GM21381 (cell line): Measurements from ENCODE around the gene ARSB.
"Not testable (repeated sequence)": the region's sequence is repeated elsewhere in the genome, so short reads cannot be mapped to it uniquely, and the experiment has no call there.

ENCODE experiments used
- ATAC-seq: cut with Tn5 transposase; IDR thresholded peaks from one replicate; pipeline ENCODE4 v1.9.1; 2021; ENCODE audit warnings: mild to moderate bottlenecking, moderate library complexity; ENCODE audit not compliant: unreplicated experiment

Gene ARSB

GRCh38 chr5:78851891-78852290 lies 133.2 kb downstream of the ARSB start:
- ATAC-seq: not testable (repeated sequence)

GRCh38 chr5:78845470-78845869 lies 139.6 kb downstream of the ARSB start:
- no peak for ATAC-seq

GRCh38 chr5:78843436-78843835 lies 141.7 kb downstream of the ARSB start:
- ATAC-seq: no peak

- no peak for ATAC-seq
These were observed 143.3 kb downstream of the ARSB start for GRCh38 chr5:78841767-78842166.

DNA sequence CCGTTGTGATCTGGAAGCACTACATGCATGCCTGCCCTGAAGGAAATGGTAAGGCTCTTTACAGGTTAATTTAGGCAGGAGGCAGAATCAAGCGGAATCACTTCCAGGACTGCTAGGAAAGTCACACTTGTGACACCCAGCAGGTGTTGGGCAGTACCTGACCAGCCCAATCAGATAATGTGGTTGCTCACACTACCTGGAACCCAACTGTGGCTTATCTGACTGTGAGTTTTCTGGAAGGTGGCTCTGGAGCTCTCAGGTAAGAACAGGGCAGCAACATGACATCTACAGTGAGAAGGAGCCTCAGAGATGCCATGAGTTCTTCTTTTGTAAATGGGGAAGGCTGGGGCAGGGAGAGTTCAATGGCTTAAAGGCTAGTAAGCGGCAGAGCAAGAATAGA lies 146.4 kb downstream of the ARSB start:
- no peak for ATAC-seq

DNA sequence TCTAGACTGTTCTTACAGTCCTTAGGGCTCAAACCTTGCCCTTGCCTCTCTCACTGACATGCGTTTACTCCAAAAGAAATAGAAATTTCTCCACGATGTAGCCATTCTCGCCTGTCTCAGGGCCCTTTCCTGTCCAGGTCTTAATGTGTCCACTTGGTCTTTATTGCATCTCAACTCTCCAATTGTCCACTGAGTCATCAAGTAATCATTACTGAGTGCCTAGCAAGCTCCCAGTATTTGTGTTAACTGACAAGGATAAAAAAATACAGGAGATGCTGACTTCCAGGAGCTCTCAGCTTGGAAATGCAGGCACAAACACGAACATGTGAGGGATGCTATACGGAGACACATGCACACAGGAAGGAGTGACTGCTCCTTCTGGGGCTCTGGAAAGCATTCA lies 147.3 kb downstream of the ARSB start:
- ATAC-seq: no peak

- no peak for ATAC-seq
These were observed 149.9 kb downstream of the ARSB start for GRCh38 chr5:78835176-78835575.

DNA sequence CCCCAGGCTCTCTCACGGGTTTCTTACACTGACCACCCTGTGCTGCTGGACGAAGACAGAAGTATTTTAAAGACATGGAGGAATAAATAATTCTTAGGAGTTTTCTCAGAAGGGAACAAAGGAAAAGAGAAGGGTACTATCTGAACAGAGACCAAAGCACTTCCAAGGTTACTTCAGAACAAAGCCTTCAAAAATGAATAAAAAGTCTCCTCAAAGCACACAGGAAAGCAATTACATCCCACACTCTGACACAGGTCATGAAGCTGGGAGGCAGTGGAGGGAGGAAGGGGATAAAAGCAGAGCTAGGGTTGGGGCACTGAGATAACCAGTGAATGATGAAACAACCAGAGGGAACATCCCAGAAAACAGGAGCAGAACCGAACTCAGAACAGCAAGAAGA lies 151.8 kb downstream of the ARSB start:
- ATAC-seq: no peak

DNA sequence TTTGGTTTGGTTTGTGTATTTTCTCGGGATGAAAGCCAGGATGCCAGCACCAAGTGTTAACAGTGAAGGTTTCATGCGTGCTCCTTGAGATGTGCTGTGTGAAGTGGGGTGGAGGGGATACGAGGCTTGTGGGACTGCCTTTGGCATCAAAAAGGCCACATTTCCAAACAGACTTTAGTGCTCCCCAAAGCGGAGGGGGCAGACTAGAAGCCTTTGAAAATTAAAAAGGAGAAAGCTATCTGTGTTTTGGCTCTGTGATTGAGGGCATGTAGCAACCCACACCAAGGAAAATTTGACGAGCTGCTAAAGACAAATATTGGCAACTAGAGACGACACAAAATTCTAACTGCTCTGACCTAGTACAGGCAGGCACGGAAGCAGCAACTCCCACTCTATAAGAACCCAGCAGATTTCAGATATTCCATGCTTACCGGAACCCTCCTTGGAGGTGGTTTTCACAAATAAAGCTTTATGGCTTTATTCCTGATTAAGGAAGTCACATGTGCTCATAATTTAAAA lies 154.5 kb downstream of the ARSB start:
- no peak for ATAC-seq

- no peak for ATAC-seq
These were observed 155.1 kb downstream of the ARSB start for GRCh38 chr5:78829811-78830527.

- ATAC-seq: no peak
These were observed 157.4 kb downstream of the ARSB start for GRCh38 chr5:78827725-78828124.

DNA sequence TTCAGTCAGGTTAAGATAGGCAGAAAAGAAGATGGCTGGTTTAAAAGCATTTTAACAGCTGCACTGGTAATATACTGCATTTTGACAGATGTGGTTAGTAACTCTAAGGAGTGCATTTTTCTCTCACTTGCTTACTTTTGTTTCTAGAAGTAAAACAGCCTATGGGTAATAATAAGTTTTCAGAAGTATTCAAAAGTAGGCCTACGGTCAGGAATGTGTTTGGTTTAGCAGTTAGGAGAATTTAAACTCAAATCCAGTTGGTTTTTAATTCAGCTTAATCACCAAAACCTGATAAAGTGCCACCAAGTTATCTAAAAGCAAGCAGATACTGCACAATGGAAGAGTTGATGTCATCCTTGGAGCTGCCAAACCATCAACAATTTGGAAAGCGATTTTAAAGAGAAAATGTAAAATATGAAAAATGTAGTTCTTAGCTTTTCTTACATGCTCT lies 160.3 kb downstream of the ARSB start:
- no peak for ATAC-seq

DNA sequence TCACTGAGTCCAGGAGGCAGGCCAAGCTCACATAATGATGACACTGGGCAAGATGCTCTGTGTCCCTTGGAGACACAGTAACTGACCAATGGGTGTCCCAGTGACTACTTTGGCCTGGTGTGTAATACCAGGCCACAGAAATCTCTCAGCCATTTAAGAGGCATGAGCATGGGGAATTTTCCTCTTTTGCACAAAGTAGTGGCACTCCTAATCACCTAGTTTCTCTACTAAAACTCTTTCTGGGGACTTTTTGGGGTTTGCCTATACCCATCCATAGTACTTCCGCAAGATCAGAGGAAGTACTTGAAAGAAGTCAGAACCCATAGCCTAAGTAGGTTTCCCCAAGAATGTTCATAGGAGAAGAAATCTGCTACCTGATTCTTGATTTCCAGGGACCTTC lies 161.9 kb downstream of the ARSB start:
- ATAC-seq: no peak

DNA sequence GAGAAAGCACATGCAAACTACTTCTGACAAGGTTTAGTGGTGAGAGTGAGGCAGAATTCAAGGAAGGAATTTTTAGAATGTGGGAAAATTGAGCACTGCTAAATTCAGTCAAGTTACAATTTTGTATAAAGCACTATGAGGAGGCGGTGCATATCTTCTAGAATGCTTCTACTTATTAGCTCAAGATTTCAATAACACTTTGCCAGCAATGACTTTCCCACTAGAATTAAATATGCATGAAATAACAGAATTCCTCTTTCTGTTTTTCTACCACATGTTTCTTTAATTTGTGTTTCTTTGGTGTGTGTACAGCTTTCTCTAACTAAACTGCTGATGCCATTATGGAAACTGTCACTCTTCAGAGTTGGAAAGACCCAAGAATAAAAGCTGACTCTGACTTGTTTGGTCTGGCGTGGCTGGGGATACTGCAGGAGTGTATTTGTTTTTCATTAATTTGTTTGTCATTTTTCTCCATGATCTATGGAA lies 163.5 kb downstream of the ARSB start:
- no peak for ATAC-seq

DNA sequence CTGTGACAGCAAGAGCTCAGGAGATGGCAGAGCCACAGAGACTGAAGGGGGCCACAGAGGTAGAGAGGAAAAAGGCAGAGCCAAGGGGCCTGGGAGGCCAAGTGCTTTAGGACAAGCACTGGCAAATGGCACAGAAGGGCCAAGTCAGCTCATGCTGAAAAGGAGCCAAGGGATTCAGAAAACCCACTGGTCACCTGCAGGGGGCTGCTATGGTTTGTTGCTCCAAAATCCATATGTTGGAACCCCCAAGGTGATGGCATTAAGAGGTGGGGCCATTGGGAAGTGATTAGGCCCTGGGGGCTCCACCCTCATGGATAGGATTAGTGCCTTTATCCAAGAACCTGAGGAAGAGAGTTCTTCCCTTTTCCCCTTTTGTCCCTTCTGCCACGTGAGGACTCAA lies 165.4 kb downstream of the ARSB start:
- ATAC-seq: no peak

GRCh38 chr5:78819166-78819565 lies 165.9 kb downstream of the ARSB start:
- no peak for ATAC-seq

DNA sequence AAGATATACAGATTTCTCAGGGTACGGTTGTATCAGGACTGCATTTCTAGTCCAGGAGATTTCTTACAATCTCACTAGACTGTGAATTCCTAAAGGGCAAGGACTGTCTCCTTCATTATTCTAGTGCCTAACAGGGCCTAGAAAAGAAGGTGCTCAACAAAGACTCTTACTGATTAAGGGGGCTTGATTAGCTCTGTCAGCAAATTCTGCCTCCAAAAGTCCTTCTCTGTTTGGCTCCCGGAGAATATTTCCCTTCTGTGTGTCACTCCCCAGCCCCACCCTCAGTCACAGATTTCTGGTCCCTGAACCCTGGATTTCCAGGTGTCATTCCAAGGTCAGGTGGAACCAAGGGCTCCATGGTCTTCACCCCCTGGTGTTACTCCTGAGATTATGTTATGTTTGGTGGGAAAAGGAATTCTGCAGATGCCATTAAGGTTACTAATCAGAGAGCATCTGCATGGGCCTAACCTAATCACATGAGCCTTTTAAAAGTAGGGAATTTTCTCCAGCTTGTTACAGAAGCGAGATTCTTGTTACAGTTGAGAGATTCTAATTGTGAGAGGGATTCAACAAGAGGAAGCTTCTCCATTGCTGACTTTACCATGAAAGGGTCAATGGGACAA lies 168.9 kb downstream of the ARSB start:
- ATAC-seq: no peak

DNA sequence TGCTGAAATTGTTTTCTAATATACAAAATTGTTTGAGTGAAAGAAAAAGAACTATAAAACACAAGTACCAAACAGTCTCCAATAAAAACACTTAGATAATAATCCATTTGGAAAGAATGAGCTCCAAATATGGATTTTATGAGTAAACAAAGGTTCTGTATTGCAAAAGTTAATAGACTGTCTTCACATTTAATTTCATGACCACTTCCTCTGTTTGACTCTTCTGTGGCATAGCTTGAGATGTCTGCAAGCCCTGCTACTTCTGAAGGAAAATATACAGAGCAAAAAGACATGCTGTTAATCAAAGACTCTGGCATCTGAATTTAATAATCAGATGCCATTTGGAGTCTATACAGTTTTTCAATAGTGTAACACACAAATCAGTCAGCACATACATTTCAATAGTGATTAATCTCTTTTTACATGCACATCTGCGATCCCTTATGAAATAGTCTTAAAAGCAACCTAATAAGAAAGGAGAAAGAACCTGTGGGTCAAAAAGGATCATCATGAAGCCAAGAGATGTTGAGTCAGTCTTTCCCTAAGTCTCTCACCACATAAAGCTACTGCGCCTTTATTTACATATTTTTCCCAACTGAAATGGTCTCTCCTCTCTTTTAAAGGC lies 171.1 kb downstream of the ARSB start:
- no peak for ATAC-seq

- ATAC-seq: no peak
These were observed 171.8 kb downstream of the ARSB start for GRCh38 chr5:78813286-78813685.

- ATAC-seq: no peak
These were observed 173.2 kb downstream of the ARSB start for GRCh38 chr5:78811866-78812265.

DNA sequence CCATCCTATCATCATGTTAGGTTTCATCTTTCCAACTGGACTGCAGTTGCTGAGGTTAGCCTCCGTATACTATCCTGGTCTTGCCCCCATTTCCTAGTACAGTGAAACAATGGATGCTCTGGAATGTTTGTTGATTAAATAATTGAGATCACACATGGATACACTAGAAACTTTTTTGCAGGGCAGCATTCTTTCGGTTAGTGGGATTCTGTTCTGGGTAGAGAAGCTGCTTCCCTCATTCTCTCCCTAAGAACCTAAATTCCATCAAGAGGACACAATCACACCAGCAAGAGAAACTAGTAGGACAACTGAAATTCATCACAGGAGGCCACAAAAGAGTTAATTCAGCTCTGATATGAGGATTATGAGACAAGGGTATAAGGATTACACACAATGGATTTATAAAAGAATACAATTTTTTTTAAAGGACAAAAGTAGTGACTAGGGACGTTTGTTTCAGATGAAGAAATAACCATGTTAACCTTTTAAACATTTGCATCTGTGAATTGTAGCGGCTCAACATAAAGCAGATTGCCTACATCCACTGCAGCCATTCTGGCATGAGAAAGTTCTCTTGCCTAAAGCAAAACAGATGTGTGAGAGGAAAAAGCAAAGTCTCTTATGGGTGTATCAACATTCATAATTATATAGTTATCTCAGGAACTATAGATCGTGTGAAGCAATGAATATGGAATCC lies 173.8 kb downstream of the ARSB start:
- ATAC-seq: no peak
